PC-9 (cell line): ENCODE measurements around the gene ZFP30. TPM values are rescaled to one million over a fixed set of nuclear protein-coding genes. Genes with fewer than 3 reads are reported as not detected.

Source experiments
- BruUV-seq: library from RNA; stranded (reverse); fragments of 400-500 nt; replicated peaks from 2 replicates; lab custom pipeline; 2021; lab: Mats Ljungman, UMichigan
- CTCF ChIA-PET: fragments of 300-600 bp; sonication (Branson Sonifier 250); formaldehyde crosslinking; loops from one replicate; lab custom pipeline; 2022; ENCODE audit warnings: antibody characterized with exemption; lab: Charles Lee
- POLR2A ChIA-PET: fragments of 300-600 bp; sonication (Branson Sonifier 250); formaldehyde crosslinking; loops from one replicate; lab custom pipeline; 2022; ENCODE audit warnings: antibody characterized with exemption; ENCODE audit not compliant: unreplicated experiment; lab: Charles Lee
- DNase-seq, 2 experiments: peaks; one replicate each; pipeline versions ENCODE4 v3.0.0 to v3.0.0-alpha.2; 2015 to 2022; ENCODE audit warnings: mixed read lengths in 1 of 2
- H2AFZ ChIP-seq: fragments of 200-600 bp; sonication (generic); 2 replicates; pipeline ENCODE4 v1.8.1; 2017; ENCODE audit warnings: antibody characterized with exemption
- H3F3A ChIP-seq: fragments of 200-600 bp; sonication (generic); 2 replicates; pipeline ENCODE4 v1.8.1; 2017; ENCODE audit warnings: antibody characterized with exemption, mild to moderate bottlenecking, low read depth; ENCODE audit not compliant: insufficient read depth
- H3K27ac ChIP-seq: fragments of 200-600 bp; sonication (generic); 2 replicates; pipeline ENCODE4 v1.6.1; 2016; ENCODE audit warnings: mixed run types
- H3K27me3 ChIP-seq: fragments of 200-600 bp; sonication (generic); 2 replicates; pipeline ENCODE4 v1.6.1; 2016; ENCODE audit warnings: low read depth, mixed run types; ENCODE audit not compliant: insufficient read depth
- H3K36me3 ChIP-seq: fragments of 200-600 bp; sonication (generic); 2 replicates; pipeline ENCODE4 v1.6.1; 2016; ENCODE audit warnings: low read depth, mixed run types
- H3K4me1 ChIP-seq: fragments of 200-600 bp; sonication (generic); replicated peaks from 2 replicates; pipeline ENCODE4 v1.6.1; 2016; ENCODE audit warnings: mixed run types; ENCODE audit not compliant: insufficient read depth
- H3K4me2 ChIP-seq: fragments of 200-600 bp; sonication (generic); 2 replicates; pipeline ENCODE4 v1.6.1; 2017; ENCODE audit warnings: mixed run types
- H3K4me3 ChIP-seq: fragments of 200-600 bp; sonication (generic); 2 replicates; pipeline ENCODE4 v1.6.1; 2016; ENCODE audit warnings: mixed run types
- H3K79me2 ChIP-seq: fragments of 200-600 bp; sonication (generic); 2 replicates; pipeline ENCODE4 v1.6.1; 2017; ENCODE audit warnings: low read depth, mixed run types
- H3K9me2 ChIP-seq: fragments of 200-600 bp; sonication (generic); 2 replicates; pipeline ENCODE4 v1.8.1; 2017; ENCODE audit warnings: mild to moderate bottlenecking; ENCODE audit not compliant: insufficient read depth
- H3K9me3 ChIP-seq: fragments of 200-600 bp; sonication (generic); 2 replicates; pipeline ENCODE4 v1.8.1; 2016; ENCODE audit warnings: low read depth; ENCODE audit not compliant: insufficient read depth
- H4K20me1 ChIP-seq: fragments of 200-600 bp; sonication (generic); 2 replicates; pipeline ENCODE4 v1.8.1; 2017; ENCODE audit not compliant: insufficient read depth
- EZH2 ChIP-seq: fragments of 200-600 bp; sonication (generic); IDR thresholded peaks from 2 replicates; pipeline ENCODE4 v1.8.0; 2017; ENCODE audit warnings: antibody characterized with exemption, low read depth
- intact Hi-C: fragments of 100-400 bp; cut with micrococcal nuclease; formaldehyde crosslinking; loops from one replicate; pipeline ENCODE4 v1.10.0; 2022; ENCODE audit not compliant: unreplicated experiment
- total RNA-seq: library from RNA; stranded (reverse); gene quantifications from 2 replicates; pipeline ENCODE4 v1.2.3, GENCODE V29; 2021
- TF ChIP-seq, protein P1 (sequence below): fragments of 200-600 bp; sonication (generic); conservative IDR thresholded peaks from 2 replicates; pipeline ENCODE4 v1.6.1; 2017; ENCODE audit warnings: mixed run types, antibody characterized with exemption, mild to moderate bottlenecking, moderate library complexity

Gene ZFP30
- total RNA-seq, 1 experiment from 2014 or later: 7.5 TPM

DNA sequence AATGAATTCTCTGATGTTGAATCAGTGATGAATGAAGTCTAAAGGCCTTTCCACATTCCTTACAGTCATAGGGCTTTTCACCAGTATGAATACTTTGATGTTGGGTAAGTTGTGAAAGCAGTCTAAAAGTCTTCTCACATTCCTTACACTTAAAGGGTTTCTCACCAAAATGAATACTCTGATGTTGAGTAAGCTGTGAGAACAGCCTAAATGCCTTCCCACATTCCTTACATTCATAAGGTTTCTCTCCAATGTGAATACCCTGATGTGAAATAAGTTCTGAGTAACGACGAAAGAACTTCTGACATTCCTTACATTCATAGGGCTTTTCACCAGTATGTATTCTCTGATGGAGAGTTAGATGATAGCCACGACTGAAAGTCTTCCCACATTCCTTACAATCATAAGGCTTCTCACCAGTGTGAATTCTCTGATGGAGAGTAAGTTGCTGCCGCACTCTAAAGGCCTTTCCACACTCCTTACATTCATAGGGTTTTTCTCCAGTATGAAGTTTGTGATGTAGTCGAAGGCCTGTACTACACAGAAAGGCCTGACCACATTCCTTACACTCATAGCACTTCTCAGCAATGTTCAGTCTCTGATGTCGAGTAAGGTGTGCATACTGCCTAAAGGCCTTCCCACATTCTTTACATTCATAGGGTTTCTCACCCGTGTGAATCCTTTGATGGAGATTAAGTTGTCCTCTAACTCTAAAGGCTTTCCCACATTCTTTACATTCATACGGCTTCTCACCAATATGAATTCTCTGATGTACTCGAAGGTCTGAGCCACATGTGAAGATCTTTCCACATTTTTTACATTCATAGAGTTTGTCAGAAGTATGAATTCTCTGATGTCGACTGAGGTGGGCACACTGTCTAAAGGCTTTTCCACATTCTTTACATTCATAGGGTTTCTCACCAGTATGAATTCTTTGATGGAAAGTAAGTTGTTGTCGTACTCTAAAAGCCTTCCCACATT, 19.9 kb downstream of the ZFP30 start:
- Histone ChIP-seq H4K20me1 (no peaks in the 10 kb centered on the region), H3K79me2 (no peaks in the 10 kb centered on the region), H3K27ac (no peak overlapping the region), H3K27me3 (no peaks in the 10 kb centered on the region), H3K4me1 (no peaks in the 10 kb centered on the region), H3K9me3 (peaks cover 67% of the 10 kb centered on the region), H3K9me2 (no peaks in the 10 kb centered on the region), H3K4me3 (no peak overlapping the region), H3K36me3 (peaks cover 17% of the 10 kb centered on the region), H3K4me2 (no peak overlapping the region), H2AFZ (no peak overlapping the region), H3F3A (no peaks in the 10 kb centered on the region)
- intact Hi-C loops: no loop called here
- POLR2A ChIA-PET: no interaction called here
- CTCF ChIA-PET: no interaction called here
- no TSS peak for BruUV-seq
- TF ChIP-seq, protein P1, sequence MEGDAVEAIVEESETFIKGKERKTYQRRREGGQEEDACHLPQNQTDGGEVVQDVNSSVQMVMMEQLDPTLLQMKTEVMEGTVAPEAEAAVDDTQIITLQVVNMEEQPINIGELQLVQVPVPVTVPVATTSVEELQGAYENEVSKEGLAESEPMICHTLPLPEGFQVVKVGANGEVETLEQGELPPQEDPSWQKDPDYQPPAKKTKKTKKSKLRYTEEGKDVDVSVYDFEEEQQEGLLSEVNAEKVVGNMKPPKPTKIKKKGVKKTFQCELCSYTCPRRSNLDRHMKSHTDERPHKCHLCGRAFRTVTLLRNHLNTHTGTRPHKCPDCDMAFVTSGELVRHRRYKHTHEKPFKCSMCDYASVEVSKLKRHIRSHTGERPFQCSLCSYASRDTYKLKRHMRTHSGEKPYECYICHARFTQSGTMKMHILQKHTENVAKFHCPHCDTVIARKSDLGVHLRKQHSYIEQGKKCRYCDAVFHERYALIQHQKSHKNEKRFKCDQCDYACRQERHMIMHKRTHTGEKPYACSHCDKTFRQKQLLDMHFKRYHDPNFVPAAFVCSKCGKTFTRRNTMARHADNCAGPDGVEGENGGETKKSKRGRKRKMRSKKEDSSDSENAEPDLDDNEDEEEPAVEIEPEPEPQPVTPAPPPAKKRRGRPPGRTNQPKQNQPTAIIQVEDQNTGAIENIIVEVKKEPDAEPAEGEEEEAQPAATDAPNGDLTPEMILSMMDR: no peak
- TF ChIP-seq EZH2: no peak
- DNase-seq: no peak

DNA sequence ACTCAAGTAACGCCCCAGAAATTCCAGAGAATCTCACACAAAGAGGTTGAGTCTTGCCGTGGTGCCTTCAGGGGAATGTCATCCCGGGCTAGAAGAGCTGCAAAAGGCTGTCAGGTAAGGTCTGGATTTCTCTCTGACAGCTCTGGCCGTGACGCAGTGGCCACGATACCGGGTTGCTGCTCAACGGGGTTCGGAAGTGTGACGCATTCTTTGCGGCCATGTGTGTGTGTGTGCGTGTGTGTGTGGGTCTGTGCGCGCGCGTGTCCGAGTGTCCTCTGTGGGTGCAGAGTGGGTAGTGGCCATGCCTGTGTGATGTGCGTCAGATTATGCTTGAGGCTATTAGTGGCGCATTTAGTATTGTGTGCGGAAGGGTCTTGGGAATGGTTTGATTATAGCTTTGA, 60.3 kb downstream of the ZFP30 start:
- no peaks in the 10 kb centered on the region for H3K9me2 ChIP-seq
- POLR2A ChIA-PET: interaction anchor here (0.6 to 0.9 kb wide), 5 partner anchors 88 to 1480 kb away, joined by 3 to 9 read pairs (median 5); partner anchors contain the start of genes POLR2I, PSMD8, ZNF527 and ZNF793
- H3K4me3 ChIP-seq: peak overlapping the region; percentile 75
- H3K79me2 ChIP-seq: no peaks in the 10 kb centered on the region
- peak overlapping the region; percentile 96 for H2AFZ ChIP-seq
- H4K20me1 ChIP-seq: no peaks in the 10 kb centered on the region
- H3K36me3 ChIP-seq: no peaks in the 10 kb centered on the region
- CTCF ChIA-PET: interaction anchor here (0.6 kb wide), 2 partner anchors 548 to 770 kb away, joined by 3 read pairs; no protein-coding TSS in a partner anchor
- peaks cover 9% of the 10 kb centered on the region for H3K9me3 ChIP-seq
- peak in 1 of 2 experiments; percentile 56 for DNase-seq
- no peaks in the 10 kb centered on the region for H3K27me3 ChIP-seq
- H3K4me1 ChIP-seq: peaks cover 18% of the 10 kb centered on the region; the same call in 1 of the 2 replicates
- no peak overlapping the region for H3K27ac ChIP-seq
- H3F3A ChIP-seq: peaks cover 11% of the 10 kb centered on the region; the same call in 1 of the 2 replicates
- TF ChIP-seq EZH2: no peak
- TF ChIP-seq, protein P1: no peak
- intact Hi-C loops: loop anchor here (1.0 to 10.0 kb wide), 4 partner anchors 88 to 380 kb away; partner anchors contain the start of genes ZNF383, ZNF527, ZNF569 and ZNF585B
- BruUV-seq: no TSS peak
- H3K4me2 ChIP-seq: peak overlapping the region; percentile 92

DNA sequence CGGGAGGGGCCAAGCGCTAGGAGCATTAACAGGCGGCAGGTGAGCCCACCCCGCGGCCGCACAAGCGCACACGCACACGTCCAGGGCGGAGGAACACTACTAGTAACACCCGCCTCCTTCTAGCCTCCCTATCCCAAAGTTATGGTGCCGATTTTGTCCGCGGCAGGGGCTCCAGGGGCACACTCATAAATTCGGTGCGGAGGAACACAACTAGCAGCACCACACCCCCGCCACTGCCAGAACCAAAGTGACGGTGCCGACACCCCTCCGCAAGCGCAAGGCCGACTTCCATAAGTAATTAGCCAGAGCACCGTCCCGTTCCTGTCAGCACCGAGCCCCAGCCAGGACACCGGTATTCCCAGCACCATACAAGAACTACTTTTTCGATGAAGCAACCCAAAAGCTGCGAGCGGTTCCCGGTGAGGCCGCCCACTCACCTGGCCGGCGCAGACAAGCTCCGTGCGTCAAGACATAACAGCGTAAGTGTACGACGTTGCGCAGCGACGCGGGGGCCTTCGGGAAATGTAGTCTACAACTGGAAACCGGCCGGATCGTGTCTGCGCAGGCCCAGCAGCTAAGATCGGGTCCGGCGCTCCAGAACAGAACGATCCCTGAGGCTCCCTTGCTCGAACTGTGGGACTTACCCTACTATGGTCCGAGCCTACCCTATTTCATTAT, 60.8 kb downstream of the ZFP30 start, which contains the start of the genes ZNF540 and ZNF571:
Gene ZNF540, plus strand, starts transcription at position 573 of the 678 bp plus-strand sequence. CDS start 3,572 bp downstream, outside the sequence.
Gene ZNF571, minus strand, starts transcription at position 489 of the 678 bp plus-strand sequence. CDS start 8,116 bp downstream, outside the sequence.
- Histone ChIP-seq H3K4me1 (peaks cover 18% of the 10 kb centered on the region; the same call in 1 of the 2 replicates), H2AFZ (peak within 1 kb of the TSS; percentile 96), H3K9me2 (no peaks in the 10 kb centered on the region), H3K4me3 (peak within 1 kb of the TSS; percentile 75), H3K27me3 (no peaks in the 10 kb centered on the region), H3K4me2 (peak within 1 kb of the TSS; percentile 92), H4K20me1 (no peaks in the 10 kb centered on the region), H3K9me3 (peaks cover 13% of the 10 kb centered on the region), H3F3A (peaks cover 11% of the 10 kb centered on the region; the same call in 1 of the 2 replicates), H3K36me3 (no peaks in the 10 kb centered on the region), H3K79me2 (no peaks in the 10 kb centered on the region), H3K27ac (peak within 1 kb of the TSS; percentile 68)
- intact Hi-C loops: loop anchor here (1.0 to 10.0 kb wide), 4 partner anchors 88 to 380 kb away; partner anchors contain the start of genes ZNF383, ZNF527, ZNF569 and ZNF585B
- BruUV-seq: no TSS peak
- ChIA-PET CTCF (interaction anchor here (0.6 kb wide), 2 partner anchors 548 to 771 kb away, joined by 3 read pairs; no protein-coding TSS in a partner anchor), POLR2A (interaction anchor here (0.6 to 0.9 kb wide), 5 partner anchors 87 to 1480 kb away, joined by 3 to 9 read pairs (median 5); partner anchors contain the start of genes POLR2I, ZNF527 and ZNF793)
- TF ChIP-seq, protein P1: no peak
- TF ChIP-seq EZH2: no peak
- DNase-seq: peak; percentile 87 to 90
